Adrenal gland (tissue), 5 donors: ENCODE results near the gene ADAMTS8.

Experiments
- CTCF ChIP-seq, 6 experiments: fragments of 450-650 bp in 4 of 6; fragments of 200-600 bp in 2 of 6; sonication (generic) in 1 of 6; IDR thresholded peaks; 1 replicate in 5 of 6; 2 replicates in 1 of 6; pipeline versions ENCODE4 v1.5.1 to v1.8.0; 2016 to 2021; ENCODE audit warnings: antibody characterized with exemption in 6 of 6, mild to moderate bottlenecking in 2 of 6, moderate library complexity in 1 of 6
- POLR2A ChIP-seq, 2 donors: fragments of 450-650 bp; IDR thresholded peaks; one replicate each; pipeline ENCODE4 v1.6.1; 2017; ENCODE audit warnings: antibody characterized with exemption in 2 of 2, mild to moderate bottlenecking in 2 of 2, moderate library complexity in 1 of 2
- donor health status: DM: no; HTN: no; CAD: no.

- peak; percentile 71 to 89 (median 80) for TF ChIP-seq CTCF (IDR thresholded peaks at IDR 0.05)
- TF ChIP-seq POLR2A (IDR thresholded peaks at IDR 0.05): no peak
Observed at GRCh38 chr11:130434521-130435223, 6.3 kb upstream of the ADAMTS8 start.
